ENCODE measurements around the gene SNAP47.

GRCh38 chr1:227790034-227790400, 54.8 kb downstream of the SNAP47 start:
- TF ChIP-seq CREB5 (CRISPR knock-in tag; IDR thresholded peaks at IDR 0.05; ENCODE audit: low read depth) = no peak
- TF ChIP-seq TOX (CRISPR knock-in tag; IDR thresholded peaks at IDR 0.05; ENCODE audit: borderline replicate concordance) = no peak
- no peak for TF ChIP-seq ESRRG (CRISPR knock-in tag; IDR thresholded peaks at IDR 0.05)
- TF ChIP-seq ZFP3 (CRISPR knock-in tag; IDR thresholded peaks at IDR 0.05) = no peak
- no peak for TF ChIP-seq ZFP30 (CRISPR knock-in tag; IDR thresholded peaks at IDR 0.05)
- no peak for TF ChIP-seq TSHZ2 (CRISPR knock-in tag; IDR thresholded peaks at IDR 0.05)
- TF ChIP-seq PATZ1 (CRISPR knock-in tag; IDR thresholded peaks at IDR 0.05; ENCODE audit: borderline replicate concordance) = no peak

Data from SK-N-SH treated with all-trans-retinoic acid at 6 μM for 48 hours (cell line).